ENCODE results near the gene CERT1. TPM values are rescaled to one million over a fixed set of nuclear protein-coding genes. Genes with fewer than 3 reads are reported as not detected.

CERT1 gene
- total and polyA plus RNA-seq, 2 donors from 2014 or later = 14.5 to 50.1 TPM

GRCh38 chr5:75546830-75547229 is 35.4 kb upstream of the CERT1 start:
- peak; percentile 41 for FAIRE-seq
- Histone ChIP-seq H3K27ac (ENCODE audit: low read depth in 2 of 2, low read length in 2 of 2) (no peak overlapping the region), H3K4me1 (ENCODE audit: control insufficient read depth in 2 of 3, insufficient read depth in 2 of 3, low read depth in 1 of 3, low read length in 3 of 3) (no peaks in the 10 kb centered on the region), H3K9ac (ENCODE audit: low read length in 3 of 3) (no peak overlapping the region), H3K36me3 (ENCODE audit: control insufficient read depth in 2 of 3, insufficient read depth in 3 of 3, low read length in 3 of 3) (no peaks in the 10 kb centered on the region), H3K9me3 (ENCODE audit: control insufficient read depth in 2 of 3, insufficient read depth in 1 of 3, low read length in 3 of 3) (no peaks in the 10 kb centered on the region), H3K27me3 (ENCODE audit: control insufficient read depth, insufficient read depth, low read length) (no peaks in the 10 kb centered on the region), H3K4me3 (ENCODE audit: low read length in 3 of 3) (no peak overlapping the region)
- intact Hi-C loops (cut with DNase I) = no loop called here
- TF ChIP-seq, protein P1, sequence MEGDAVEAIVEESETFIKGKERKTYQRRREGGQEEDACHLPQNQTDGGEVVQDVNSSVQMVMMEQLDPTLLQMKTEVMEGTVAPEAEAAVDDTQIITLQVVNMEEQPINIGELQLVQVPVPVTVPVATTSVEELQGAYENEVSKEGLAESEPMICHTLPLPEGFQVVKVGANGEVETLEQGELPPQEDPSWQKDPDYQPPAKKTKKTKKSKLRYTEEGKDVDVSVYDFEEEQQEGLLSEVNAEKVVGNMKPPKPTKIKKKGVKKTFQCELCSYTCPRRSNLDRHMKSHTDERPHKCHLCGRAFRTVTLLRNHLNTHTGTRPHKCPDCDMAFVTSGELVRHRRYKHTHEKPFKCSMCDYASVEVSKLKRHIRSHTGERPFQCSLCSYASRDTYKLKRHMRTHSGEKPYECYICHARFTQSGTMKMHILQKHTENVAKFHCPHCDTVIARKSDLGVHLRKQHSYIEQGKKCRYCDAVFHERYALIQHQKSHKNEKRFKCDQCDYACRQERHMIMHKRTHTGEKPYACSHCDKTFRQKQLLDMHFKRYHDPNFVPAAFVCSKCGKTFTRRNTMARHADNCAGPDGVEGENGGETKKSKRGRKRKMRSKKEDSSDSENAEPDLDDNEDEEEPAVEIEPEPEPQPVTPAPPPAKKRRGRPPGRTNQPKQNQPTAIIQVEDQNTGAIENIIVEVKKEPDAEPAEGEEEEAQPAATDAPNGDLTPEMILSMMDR (IDR thresholded peaks at IDR 0.05; ENCODE audit: borderline replicate concordance, extremely low read depth, insufficient read depth) = no peak
- DNase-seq = no peak

GRCh38 chr5:75545131-75545530 is 33.7 kb upstream of the CERT1 start:
- intact Hi-C loops (cut with DNase I) = no loop called here
- no peak for DNase-seq
- Histone ChIP-seq H3K4me3 (ENCODE audit: low read length in 3 of 3) (no peak overlapping the region), H3K4me1 (ENCODE audit: control insufficient read depth in 2 of 3, insufficient read depth in 2 of 3, low read depth in 1 of 3, low read length in 3 of 3) (no peaks in the 10 kb centered on the region), H3K27me3 (ENCODE audit: control insufficient read depth, insufficient read depth, low read length) (no peaks in the 10 kb centered on the region), H3K27ac (ENCODE audit: low read depth in 2 of 2, low read length in 2 of 2) (no peak overlapping the region), H3K9me3 (ENCODE audit: control insufficient read depth in 2 of 3, insufficient read depth in 1 of 3, low read length in 3 of 3) (no peaks in the 10 kb centered on the region), H3K36me3 (ENCODE audit: control insufficient read depth in 2 of 3, insufficient read depth in 3 of 3, low read length in 3 of 3) (no peaks in the 10 kb centered on the region), H3K9ac (ENCODE audit: low read length in 3 of 3) (no peak overlapping the region)
- no peak for FAIRE-seq
- TF ChIP-seq, protein P1 (IDR thresholded peaks at IDR 0.05; ENCODE audit: borderline replicate concordance, extremely low read depth, insufficient read depth) = no peak

DNA sequence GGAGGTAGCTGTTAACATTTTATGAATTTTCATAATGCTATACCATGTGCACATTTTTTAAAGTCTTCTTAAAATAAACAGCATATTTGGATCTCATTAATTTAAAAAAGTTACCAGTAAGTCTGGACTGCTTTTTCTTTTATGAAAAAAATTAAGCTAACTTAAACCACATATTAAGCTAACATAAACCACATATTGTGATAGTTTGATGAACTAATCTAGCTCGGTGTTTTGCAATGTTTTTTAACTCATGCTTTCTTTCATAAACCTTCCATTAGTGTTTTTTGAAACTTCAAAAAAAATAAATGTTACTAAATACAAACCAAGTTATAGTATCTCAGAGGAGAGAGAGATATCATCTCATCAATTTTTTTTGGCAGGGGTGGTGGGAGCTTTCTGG is 26.8 kb upstream of the CERT1 start:
- H3K9me3 ChIP-seq (ENCODE audit: control insufficient read depth in 2 of 3, insufficient read depth in 1 of 3, low read length in 3 of 3) = peaks cover 0 to 11% (median 3%) of the 10 kb centered on the region in 3 donors
- H3K4me1 ChIP-seq (ENCODE audit: control insufficient read depth in 2 of 3, insufficient read depth in 2 of 3, low read depth in 1 of 3, low read length in 3 of 3) = peaks cover 0 to 7% (median 0%) of the 10 kb centered on the region in 3 donors
- H3K4me3 ChIP-seq (ENCODE audit: low read length in 3 of 3) = no peak overlapping the region
- TF ChIP-seq, protein P1 (IDR thresholded peaks at IDR 0.05; ENCODE audit: borderline replicate concordance, extremely low read depth, insufficient read depth) = no peak
- no peak overlapping the region for H3K9ac ChIP-seq (ENCODE audit: low read length in 3 of 3)
- no peaks in the 10 kb centered on the region for H3K27me3 ChIP-seq (ENCODE audit: control insufficient read depth, insufficient read depth, low read length)
- no peak for DNase-seq
- peak; percentile 23 for FAIRE-seq
- intact Hi-C loops (cut with DNase I) = no loop called here
- no peaks in the 10 kb centered on the region for H3K36me3 ChIP-seq (ENCODE audit: control insufficient read depth in 2 of 3, insufficient read depth in 3 of 3, low read length in 3 of 3)
- no peak overlapping the region for H3K27ac ChIP-seq (ENCODE audit: low read depth in 2 of 2, low read length in 2 of 2)

Measured in kidney (tissue), 14 donors.